GM23248 (cell line): Measurements from ENCODE around the gene TMEM116. TPM values are rescaled to one million over a fixed set of nuclear protein-coding genes. Genes with fewer than 3 reads are reported as not detected.
"Not testable (repeated sequence)": the region's sequence is repeated elsewhere in the genome, so short reads cannot be mapped to it uniquely, and the experiment has no call there.

Source experiments
- DNase-seq: peaks from one replicate; pipeline ENCODE4 v3.0.0-alpha.2; 2015
- H2AFZ ChIP-seq: fragments of 200-600 bp; sonication (generic); 2 replicates; pipeline ENCODE4 v1.6.1; 2016; ENCODE audit warnings: antibody characterized with exemption
- H3F3A ChIP-seq: fragments of 200-600 bp; sonication (generic); 2 replicates; pipeline ENCODE4 v1.6.1; 2016; ENCODE audit warnings: mild to moderate bottlenecking, antibody characterized with exemption, mixed run types; ENCODE audit not compliant: insufficient read depth
- H3K27ac ChIP-seq: fragments of 200-600 bp; sonication (generic); 2 replicates; pipeline ENCODE4 v1.5.1; 2016; ENCODE audit warnings: mild to moderate bottlenecking
- H3K27me3 ChIP-seq: fragments of 200-600 bp; sonication (generic); replicated peaks from 2 replicates; pipeline ENCODE4 v1.6.1; 2016; ENCODE audit warnings: mild to moderate bottlenecking; ENCODE audit not compliant: insufficient read depth
- H3K36me3 ChIP-seq: fragments of 200-600 bp; sonication (generic); 2 replicates; pipeline ENCODE4 v1.6.1; 2016; ENCODE audit warnings: low read depth, mild to moderate bottlenecking
- H3K4me1 ChIP-seq: fragments of 200-600 bp; sonication (generic); 2 replicates; pipeline ENCODE4 v1.6.1; 2016; ENCODE audit warnings: mild to moderate bottlenecking; ENCODE audit not compliant: insufficient read depth
- H3K4me2 ChIP-seq: fragments of 200-600 bp; sonication (generic); one replicate; pipeline ENCODE4 v1.6.1; 2016; ENCODE audit warnings: mild to moderate bottlenecking; ENCODE audit not compliant: unreplicated experiment
- H3K4me3 ChIP-seq: fragments of 200-600 bp; sonication (generic); 2 replicates; pipeline ENCODE4 v1.5.1; 2016; ENCODE audit warnings: mild to moderate bottlenecking
- H3K79me2 ChIP-seq: fragments of 200-600 bp; sonication (generic); 2 replicates; pipeline ENCODE4 v1.6.1; 2016; ENCODE audit warnings: mild to moderate bottlenecking; ENCODE audit not compliant: insufficient read depth
- H3K9ac ChIP-seq: fragments of 200-600 bp; sonication (generic); 2 replicates; pipeline ENCODE4 v1.6.1; 2016; ENCODE audit warnings: mild to moderate bottlenecking
- H3K9me2 ChIP-seq: fragments of 200-600 bp; sonication (generic); 2 replicates; pipeline ENCODE4 v1.6.1; 2016; ENCODE audit warnings: mixed run types, mild to moderate bottlenecking, moderate library complexity; ENCODE audit not compliant: insufficient read depth
- H3K9me3 ChIP-seq: fragments of 200-600 bp; sonication (generic); one replicate; pipeline ENCODE4 v1.6.1; 2017; ENCODE audit warnings: low read depth
- H4K20me1 ChIP-seq: fragments of 200-600 bp; sonication (generic); 2 replicates; pipeline ENCODE4 v1.6.0; 2016; ENCODE audit not compliant: insufficient read depth
- EZH2 ChIP-seq: fragments of 200-600 bp; sonication (generic); IDR thresholded peaks from 2 replicates; pipeline ENCODE4 v1.6.1; 2018; ENCODE audit warnings: antibody characterized with exemption, mild to moderate bottlenecking; ENCODE audit not compliant: insufficient read depth, poor library complexity, severe bottlenecking
- EZH2phosphoT487 ChIP-seq: fragments of 200-600 bp; sonication (generic); IDR thresholded peaks from 2 replicates; pipeline ENCODE4 v1.6.1; 2018; ENCODE audit warnings: antibody characterized with exemption, moderate library complexity, mild to moderate bottlenecking, low read depth; ENCODE audit not compliant: insufficient read depth
- WGBS, 2 experiments: methylation state at CpG; one replicate each; pipeline ENCODE4 v1.1.6; 2015 to 2017; ENCODE audit warnings: low lambda C conversion rate in 2 of 2, low coverage in 1 of 2; ENCODE audit errors: missing lambda C conversion rate in 2 of 2; 5-methylcytosine and 5-hydroxymethylcytosine counted together
- in situ Hi-C: fragments of 300-500 bp; cut with MboI; formaldehyde crosslinking; loops from 2 replicates; pipeline ENCODE4 v1.15.0; 2020
- polyA plus RNA-seq: library from polyadenylated mRNA; unstranded; fragments of >200 nt; fragmentation: Nextera tagmentation; extraction: Ambion mirVana; gene quantifications from 2 replicates; pipeline ENCODE4 v1.2.1, GENCODE V29; 2016
- total RNA-seq: library from RNA; depleted of rRNA; stranded (reverse); fragments of >200 nt; shearing (Covaris generic); gene quantifications from 2 replicates; pipeline ENCODE4 v1.2.3, GENCODE V29; 2014

The TMEM116 gene
- total and polyA plus RNA-seq, 2 experiments from 2014 or later = 10.7 to 17.1 TPM

DNA sequence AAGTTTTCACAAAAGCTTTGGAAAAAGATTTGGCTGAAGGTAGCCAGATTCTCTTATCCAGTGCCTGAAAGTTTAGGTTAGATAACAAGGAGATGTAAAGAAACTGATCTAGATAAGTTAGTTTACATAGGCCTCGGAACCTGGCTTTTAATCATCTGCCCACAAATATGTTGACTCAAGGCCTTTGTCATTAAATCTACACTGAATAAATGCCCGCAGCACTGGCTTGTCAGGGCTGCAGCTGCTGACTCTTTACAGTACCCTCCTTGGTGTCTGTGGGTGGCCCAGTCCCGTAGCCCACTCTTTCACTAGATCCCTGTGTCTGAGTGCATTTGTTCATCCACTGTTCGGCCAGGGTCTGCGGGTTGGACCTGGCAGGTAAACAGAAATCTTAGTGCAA lies 58.0 kb downstream of the TMEM116 start:
- Histone ChIP-seq H3K4me1 (no peaks in the 10 kb centered on the region), H3K27ac (no peak overlapping the region), H3K27me3 (no peaks in the 10 kb centered on the region), H3K4me3 (no peak overlapping the region), H3K79me2 (no peaks in the 10 kb centered on the region), H3K9me3 (no peaks in the 10 kb centered on the region), H4K20me1 (no peaks in the 10 kb centered on the region), H3K9me2 (no peaks in the 10 kb centered on the region), H3K9ac (no peak overlapping the region), H2AFZ (no peak overlapping the region), H3K4me2 (no peak overlapping the region), H3F3A (no peaks in the 10 kb centered on the region), H3K36me3 (no peaks in the 10 kb centered on the region)
- in situ Hi-C loops = no loop called here
- DNase-seq = no peak
- no peak for TF ChIP-seq EZH2phosphoT487
- no peak for TF ChIP-seq EZH2
- WGBS, 2 experiments = 79% methylated on average over 5 of the region's 5 CpGs

DNA sequence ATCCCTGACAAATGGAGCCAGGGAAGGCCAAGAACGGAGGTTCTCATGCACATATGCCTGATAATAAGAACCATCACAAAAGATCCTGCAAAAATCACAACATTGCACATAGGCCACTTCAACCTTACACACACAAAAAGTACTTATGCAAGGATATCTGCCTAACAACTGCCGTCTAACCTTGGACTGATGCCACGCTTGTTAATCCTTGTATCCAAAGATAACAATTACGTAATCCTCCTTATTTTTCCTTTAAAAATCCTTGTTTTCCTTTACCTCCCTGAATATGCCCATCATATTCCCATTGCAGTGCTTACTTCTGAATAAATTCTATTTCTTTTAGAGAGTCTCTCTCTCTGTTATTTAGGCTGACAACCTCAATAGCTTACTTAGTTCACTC lies 59.5 kb downstream of the TMEM116 start:
- Histone ChIP-seq H3K4me2 (no peak overlapping the region), H3F3A (no peaks in the 10 kb centered on the region), H2AFZ (no peak overlapping the region), H3K4me1 (no peaks in the 10 kb centered on the region), H3K27ac (no peak overlapping the region), H3K9me3 (no peaks in the 10 kb centered on the region), H3K9me2 (no peaks in the 10 kb centered on the region), H4K20me1 (no peaks in the 10 kb centered on the region), H3K36me3 (no peaks in the 10 kb centered on the region), H3K9ac (no peak overlapping the region), H3K79me2 (no peaks in the 10 kb centered on the region), H3K4me3 (no peak overlapping the region), H3K27me3 (no peaks in the 10 kb centered on the region)
- no peak for DNase-seq
- TF ChIP-seq EZH2 (no peak), EZH2phosphoT487 (no peak)
- in situ Hi-C loops = no loop called here
- WGBS, 2 experiments = 85 to 92% methylated on average over 4 of the region's 4 CpGs

DNA sequence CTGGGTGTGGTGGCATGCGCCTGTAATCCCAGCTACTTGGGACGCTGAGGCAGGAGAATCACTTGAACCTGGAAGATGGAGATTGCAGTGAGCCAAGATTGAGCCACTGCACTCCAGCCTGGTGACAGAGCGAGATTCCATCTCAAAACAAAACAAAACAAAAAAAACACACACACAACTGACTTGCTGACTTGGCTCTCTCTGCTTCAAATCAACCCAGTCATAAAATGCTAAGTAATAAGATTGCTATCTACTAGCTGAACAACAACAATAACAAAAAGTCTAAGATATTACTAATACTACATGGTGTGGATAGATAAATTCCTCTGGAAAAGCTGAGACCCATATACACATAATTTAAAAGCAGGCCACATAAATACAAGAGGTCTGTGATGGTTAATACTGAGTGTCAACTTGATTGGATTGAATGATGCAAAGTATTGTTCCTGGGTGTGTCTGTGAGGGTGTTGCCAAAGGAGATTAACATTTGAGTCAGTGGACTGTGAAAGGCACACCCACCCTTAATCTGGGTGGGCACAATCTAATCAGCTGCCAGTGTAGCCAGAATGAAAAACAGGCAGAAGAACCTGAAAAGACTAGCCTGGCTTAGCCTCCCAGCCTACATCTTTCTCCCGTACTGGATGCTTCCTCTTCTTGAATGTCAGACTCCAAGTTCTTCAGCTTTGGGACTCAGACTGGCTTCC lies 60.7 kb downstream of the TMEM116 start:
- H3K27me3 ChIP-seq, H3K4me3 ChIP-seq, H3K4me2 ChIP-seq, H3K4me1 ChIP-seq, H3K9me3 ChIP-seq, H3K27ac ChIP-seq, H3K36me3 ChIP-seq, in situ Hi-C loops, H4K20me1 ChIP-seq, H3K9ac ChIP-seq, H2AFZ ChIP-seq, H3K9me2 ChIP-seq, H3K79me2 ChIP-seq, H3F3A ChIP-seq: not testable (repeated sequence)
- 96 to 98% methylated on average over 4 of the region's 4 CpGs for WGBS, 2 experiments
- peak; percentile 4 for DNase-seq

DNA sequence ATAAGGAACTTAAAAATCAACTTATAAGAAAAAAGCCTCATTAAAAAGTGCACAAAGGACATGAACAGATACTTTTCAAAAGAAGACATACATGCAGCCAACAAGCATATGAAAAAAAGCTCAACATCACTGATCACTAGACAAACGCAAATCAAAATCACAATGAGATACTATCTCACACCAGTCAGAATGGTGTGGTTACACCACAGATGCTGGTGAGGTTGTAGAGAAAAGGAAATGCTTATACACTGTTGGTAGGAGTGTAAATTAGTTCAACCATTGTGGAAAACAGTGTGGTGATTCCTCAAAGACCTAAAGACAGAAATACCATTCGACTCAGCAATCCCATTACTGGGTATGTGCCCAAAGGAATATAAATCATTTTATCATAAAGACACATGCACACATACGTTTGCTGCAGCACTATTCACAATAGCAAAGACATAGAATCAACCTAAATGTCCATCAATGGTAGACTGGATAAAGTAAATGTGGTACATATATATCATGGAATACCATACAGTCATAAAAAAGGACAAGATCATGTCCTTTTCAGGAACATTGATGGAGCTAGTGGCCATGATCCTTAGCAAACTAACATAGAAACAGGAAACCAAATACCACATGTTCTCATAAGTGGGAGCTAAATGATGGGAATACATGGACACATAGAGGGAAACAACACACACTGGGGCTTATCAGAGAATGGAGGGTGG lies 61.8 kb downstream of the TMEM116 start:
- WGBS, 2 experiments = 64 to 70% methylated on average over 3 of the region's 3 CpGs
- H3K4me3 ChIP-seq, H4K20me1 ChIP-seq, H3F3A ChIP-seq, H3K4me1 ChIP-seq, H3K79me2 ChIP-seq, H3K36me3 ChIP-seq, H3K9me3 ChIP-seq, H2AFZ ChIP-seq, H3K4me2 ChIP-seq, H3K27me3 ChIP-seq, H3K27ac ChIP-seq, H3K9me2 ChIP-seq, in situ Hi-C loops, H3K9ac ChIP-seq, DNase-seq: not testable (repeated sequence)
